ENCODE measurements around the gene HSD17B4. TPM values are rescaled to one million over a fixed set of nuclear protein-coding genes. Genes with fewer than 3 reads are reported as not detected.
"Not testable (repeated sequence)": the region's sequence is repeated elsewhere in the genome, so short reads cannot be mapped to it uniquely, and the experiment has no call there.

The HSD17B4 gene
- total and polyA plus RNA-seq, 2 experiments from 2014 or later, result 208 to 281 TPM

DNA sequence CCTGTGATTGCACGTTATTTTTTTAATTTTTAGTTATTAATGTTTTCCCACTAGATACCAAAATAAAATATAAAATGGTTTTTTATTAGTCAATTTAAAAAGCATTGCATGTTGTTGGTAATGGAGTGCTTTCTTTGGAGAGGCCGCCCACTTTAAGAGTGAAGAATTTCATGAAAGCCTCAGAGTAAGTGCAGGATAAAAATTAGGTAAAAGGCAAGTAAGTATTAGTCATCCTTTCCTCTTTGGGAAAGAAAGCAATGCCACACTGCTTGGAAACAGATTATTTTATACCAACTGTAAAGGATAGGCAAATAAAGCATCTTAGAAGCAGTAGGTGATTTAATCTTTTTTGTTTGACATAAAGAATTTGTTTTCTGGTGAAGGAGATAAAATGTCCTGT lies 62.9 kb downstream of the HSD17B4 start:
- Histone ChIP-seq H3K27ac (no peak overlapping the region), H3K4me2 (no peak overlapping the region), H3K9me2 (replicated peaks; ENCODE audit: insufficient read depth) (no peaks in the 10 kb centered on the region), H3K4me3 (no peak overlapping the region), H2AFZ (no peak overlapping the region), H3K36me3 (replicated peaks; ENCODE audit: insufficient read depth, low read depth) (no peaks in the 10 kb centered on the region), H4K20me1 (ENCODE audit: insufficient read depth, poor library complexity, severe bottlenecking) (no peaks in the 10 kb centered on the region), H3K27me3 (no peaks in the 10 kb centered on the region), H3K79me2 (no peaks in the 10 kb centered on the region), H3K4me1 (ENCODE audit: insufficient read depth) (no peaks in the 10 kb centered on the region), H3K9me3 (ENCODE audit: low read depth) (no peaks in the 10 kb centered on the region)
- TF ChIP-seq, protein P1, sequence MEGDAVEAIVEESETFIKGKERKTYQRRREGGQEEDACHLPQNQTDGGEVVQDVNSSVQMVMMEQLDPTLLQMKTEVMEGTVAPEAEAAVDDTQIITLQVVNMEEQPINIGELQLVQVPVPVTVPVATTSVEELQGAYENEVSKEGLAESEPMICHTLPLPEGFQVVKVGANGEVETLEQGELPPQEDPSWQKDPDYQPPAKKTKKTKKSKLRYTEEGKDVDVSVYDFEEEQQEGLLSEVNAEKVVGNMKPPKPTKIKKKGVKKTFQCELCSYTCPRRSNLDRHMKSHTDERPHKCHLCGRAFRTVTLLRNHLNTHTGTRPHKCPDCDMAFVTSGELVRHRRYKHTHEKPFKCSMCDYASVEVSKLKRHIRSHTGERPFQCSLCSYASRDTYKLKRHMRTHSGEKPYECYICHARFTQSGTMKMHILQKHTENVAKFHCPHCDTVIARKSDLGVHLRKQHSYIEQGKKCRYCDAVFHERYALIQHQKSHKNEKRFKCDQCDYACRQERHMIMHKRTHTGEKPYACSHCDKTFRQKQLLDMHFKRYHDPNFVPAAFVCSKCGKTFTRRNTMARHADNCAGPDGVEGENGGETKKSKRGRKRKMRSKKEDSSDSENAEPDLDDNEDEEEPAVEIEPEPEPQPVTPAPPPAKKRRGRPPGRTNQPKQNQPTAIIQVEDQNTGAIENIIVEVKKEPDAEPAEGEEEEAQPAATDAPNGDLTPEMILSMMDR (IDR thresholded peaks at IDR 0.05; ENCODE audit: poor library complexity), result no peak
- no peak for TF ChIP-seq EZH2 (IDR thresholded peaks at IDR 0.05; ENCODE audit: borderline replicate concordance)
- WGBS (ENCODE audit: low lambda C conversion rate, missing lambda C conversion rate), result 99% methylated on average over 2 of the region's 2 CpGs
- no peak for DNase-seq (ENCODE audit: low spot score)

DNA sequence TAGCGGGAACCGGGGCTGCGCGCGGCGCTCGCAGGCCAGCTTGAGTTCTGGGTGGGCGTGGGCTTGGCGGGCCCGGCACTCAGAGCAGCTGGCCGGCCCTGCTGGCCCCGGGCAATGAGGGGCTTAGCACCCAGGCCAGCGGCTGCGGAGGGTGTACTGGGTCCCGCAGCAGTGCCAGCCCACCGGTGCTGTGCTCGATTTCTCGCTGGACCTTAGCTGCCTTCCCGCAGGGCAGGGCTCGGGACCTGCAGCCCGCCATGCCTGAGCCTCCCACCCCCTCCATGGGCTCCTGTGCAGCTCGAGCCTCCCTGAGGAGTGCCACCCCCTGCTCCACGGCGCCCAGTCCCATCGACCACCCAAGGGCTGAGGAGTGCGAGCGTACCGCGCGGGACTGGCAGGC lies 64.8 kb downstream of the HSD17B4 start:
- not testable (repeated sequence) for H3K9me3 ChIP-seq (ENCODE audit: low read depth); DNase-seq (ENCODE audit: low spot score); H4K20me1 ChIP-seq (ENCODE audit: insufficient read depth, poor library complexity, severe bottlenecking); H3K4me2 ChIP-seq; H3K4me3 ChIP-seq; H2AFZ ChIP-seq; H3K79me2 ChIP-seq; H3K27me3 ChIP-seq; H3K9me2 ChIP-seq (replicated peaks; ENCODE audit: insufficient read depth); H3K27ac ChIP-seq; H3K4me1 ChIP-seq (ENCODE audit: insufficient read depth); H3K36me3 ChIP-seq (replicated peaks; ENCODE audit: insufficient read depth, low read depth)
- WGBS (ENCODE audit: low lambda C conversion rate, missing lambda C conversion rate), result 91% methylated on average over 23 of the region's 30 CpGs

DNA sequence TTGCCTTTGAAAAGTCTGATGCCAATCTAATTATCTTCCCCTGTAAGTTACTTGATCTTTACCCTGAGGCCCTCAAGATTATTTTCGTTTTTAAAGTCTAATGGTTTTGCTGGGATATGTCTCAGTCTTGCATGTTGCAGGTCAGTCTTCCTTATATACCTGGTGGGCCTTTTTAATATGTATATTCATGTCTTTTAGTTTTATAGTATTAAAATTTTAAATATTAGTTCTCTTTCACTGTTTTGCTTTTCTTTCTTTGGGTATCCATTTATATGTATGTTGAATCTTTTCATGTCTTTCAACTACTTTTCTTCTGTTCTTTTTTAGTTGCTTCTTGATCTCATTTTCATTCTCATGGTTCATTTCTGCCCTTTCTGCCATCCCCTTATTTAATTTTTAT lies 68.9 kb downstream of the HSD17B4 start:
- H3K36me3 ChIP-seq (replicated peaks; ENCODE audit: insufficient read depth, low read depth), result no peaks in the 10 kb centered on the region
- TF ChIP-seq EZH2phosphoT487 (IDR thresholded peaks at IDR 0.05; ENCODE audit: low read depth, severe bottlenecking, unreplicated experiment), result no peak
- TF ChIP-seq EZH2 (IDR thresholded peaks at IDR 0.05; ENCODE audit: borderline replicate concordance), result no peak
- TF ChIP-seq, protein P1 (IDR thresholded peaks at IDR 0.05; ENCODE audit: poor library complexity), result no peak
- WGBS (ENCODE audit: low lambda C conversion rate, missing lambda C conversion rate), result 73% methylated on average over 1 of the region's 1 CpG
- no peak overlapping the region for H3K27ac ChIP-seq
- no peaks in the 10 kb centered on the region for H3K9me2 ChIP-seq (replicated peaks; ENCODE audit: insufficient read depth)
- H4K20me1 ChIP-seq (ENCODE audit: insufficient read depth, poor library complexity, severe bottlenecking), result no peaks in the 10 kb centered on the region
- no peak for DNase-seq (ENCODE audit: low spot score)
- no peak overlapping the region for H3K4me3 ChIP-seq
- H3K27me3 ChIP-seq, result no peaks in the 10 kb centered on the region
- H3K9me3 ChIP-seq (ENCODE audit: low read depth), result no peaks in the 10 kb centered on the region
- H2AFZ ChIP-seq, result no peak overlapping the region
- H3K79me2 ChIP-seq, result no peaks in the 10 kb centered on the region
- no peak overlapping the region for H3K4me2 ChIP-seq
- peaks cover 15% of the 10 kb centered on the region for H3K4me1 ChIP-seq (ENCODE audit: insufficient read depth)

DNA sequence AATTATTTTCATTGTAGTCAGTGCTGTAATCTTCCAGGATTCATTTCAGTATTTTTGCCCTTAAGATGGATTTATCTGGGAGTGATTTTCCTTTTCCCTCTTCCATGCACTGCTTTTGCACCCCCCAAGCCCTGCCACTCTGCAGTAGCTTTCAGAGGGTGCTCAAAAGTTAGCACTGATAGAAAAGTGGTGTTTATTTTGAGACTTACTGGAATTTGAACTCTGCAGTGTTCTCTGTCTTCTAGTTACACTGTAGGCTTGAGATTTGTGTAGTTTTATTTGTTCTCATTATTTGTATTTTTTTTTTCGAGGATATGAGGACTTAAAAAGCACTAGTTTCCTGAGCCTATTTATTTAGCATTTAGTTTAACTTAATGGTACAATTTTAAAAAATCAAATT lies 70.5 kb downstream of the HSD17B4 start:
- H2AFZ ChIP-seq, result no peak overlapping the region
- H3K9me2 ChIP-seq (replicated peaks; ENCODE audit: insufficient read depth), result no peaks in the 10 kb centered on the region
- DNase-seq (ENCODE audit: low spot score), result no peak
- no peak overlapping the region for H3K27ac ChIP-seq
- H3K4me2 ChIP-seq, result no peak overlapping the region
- H3K9me3 ChIP-seq (ENCODE audit: low read depth), result no peaks in the 10 kb centered on the region
- no peaks in the 10 kb centered on the region for H3K79me2 ChIP-seq
- no peaks in the 10 kb centered on the region for H4K20me1 ChIP-seq (ENCODE audit: insufficient read depth, poor library complexity, severe bottlenecking)
- 60% methylated on average over 1 of the region's 1 CpG for WGBS (ENCODE audit: low lambda C conversion rate, missing lambda C conversion rate)
- H3K27me3 ChIP-seq, result no peaks in the 10 kb centered on the region
- H3K4me1 ChIP-seq (ENCODE audit: insufficient read depth), result peaks cover 15% of the 10 kb centered on the region
- no peak overlapping the region for H3K4me3 ChIP-seq
- H3K36me3 ChIP-seq (replicated peaks; ENCODE audit: insufficient read depth, low read depth), result no peaks in the 10 kb centered on the region
- TF ChIP-seq EZH2 (IDR thresholded peaks at IDR 0.05; ENCODE audit: borderline replicate concordance), result no peak
- TF ChIP-seq, protein P1 (IDR thresholded peaks at IDR 0.05; ENCODE audit: poor library complexity), result no peak
- no peak for TF ChIP-seq EZH2phosphoT487 (IDR thresholded peaks at IDR 0.05; ENCODE audit: low read depth, severe bottlenecking, unreplicated experiment)

Measured in hepatocyte (in vitro differentiated cells).